Pancreas (tissue), 10 donors: Measurements from ENCODE around the gene CCDC92. TPM values are rescaled to one million over a fixed set of nuclear protein-coding genes. Genes with fewer than 3 reads are reported as not detected.

Source experiments
- ATAC-seq, 4 donors: fragments of 200-7000 bp; cut with Tn5 transposase; one replicate each; pipeline versions ENCODE4 v1.8.0 to v1.9.1; 2020; ENCODE audit warnings: mild to moderate bottlenecking in 4 of 4, moderate library complexity in 4 of 4
- DNase-seq, 6 donors: peaks; one replicate each; pipeline ENCODE4 v3.0.0-alpha.2; 2020
- FAIRE-seq: peaks from 2 replicates; lab custom pipeline; 2012; peaks lifted over from hg19 to GRCh38; lab: Jason Lieb, UNC
- H3K27ac ChIP-seq, 4 donors: fragments of 200-600 bp; sonication (generic); 1 replicate in 3 of 4; 2 replicates in 1 of 4; pipeline versions ENCODE4 v1.5.0 to v1.8.0; 2020
- H3K27me3 ChIP-seq, 4 donors: fragments of 200-600 bp; one replicate each; pipeline ENCODE4 v1.8.0; 2021
- H3K36me3 ChIP-seq, 3 donors: fragments of 200-600 bp; sonication (generic) in 1 of 3; one replicate each; pipeline versions ENCODE4 v1.5.0 to v1.8.0; 2020 to 2021
- H3K4me1 ChIP-seq, 3 donors: fragments of 200-600 bp; one replicate each; pipeline ENCODE4 v1.8.0; 2021
- H3K4me3 ChIP-seq, 4 donors: fragments of 200-600 bp; sonication (generic) in 2 of 4; one replicate each; pipeline versions ENCODE4 v1.5.0 to v1.8.0; 2020 to 2021
- H3K9me3 ChIP-seq, 4 donors: fragments of 200-600 bp; one replicate each; pipeline ENCODE4 v1.8.0; 2021
- WGBS, 2 donors: extraction: QIAGEN DNeasy Blood & Tissue Kit; methylation state at CpG; one replicate each; pipeline ENCODE4 v1.1.7; 2013; 5-methylcytosine and 5-hydroxymethylcytosine counted together
- intact Hi-C, 3 donors: fragments of 100-400 bp; cut with DNase I; formaldehyde crosslinking; loops; one replicate each; pipeline versions ENCODE4 v1.11.1 to v1.14.2; 2022
- polyA plus RNA-seq, 2 donors: library from polyadenylated mRNA; stranded (reverse); fragments of 200-250 nt; gene quantifications; one replicate each; pipeline ENCODE4 v1.2.3, GENCODE V29; 2013
- total RNA-seq, 6 donors: library from RNA; stranded (reverse); fragmentation: NEBNext Ultra II Directional in 4 of 6; extraction: Animal tissue kit (Norgen Biotek cat#: 25700) in 4 of 6; gene quantifications; one replicate each; pipeline versions ENCODE4 v1.2.1 to v1.2.4, GENCODE V29; 2021 to 2023
- TF ChIP-seq, protein P1 (sequence below), 4 donors: fragments of 200-600 bp; sonication (generic) in 3 of 4; IDR thresholded peaks; one replicate each; pipeline versions ENCODE4 v1.5.0 to v1.8.0; 2021; ENCODE audit warnings: antibody characterized with exemption in 4 of 4
- donor health status: healthy with polysubstance abuse.
- donor health status: DM: no; HTN: no; CAD: no; lungs with moderate emphysema.
- donor health status: DM: no; HTN: no; CAD: no.
- donor health status: control.
- donor health status: control.
- donor health status: Bipolar disorder and iron deficiency.
- donor health status: DM: yes; HTN: yes; CAD: no.
- donor health status: DM: no; HTN: no; CAD: no.
- donor health status: DM: no; HTN: no; CAD: no.
- donor health status: DM: yes; HTN: yes; CAD: no.

Gene CCDC92
- total and polyA plus RNA-seq, 8 donors = 9.2 to 29.4 (median 12.0) TPM

DNA sequence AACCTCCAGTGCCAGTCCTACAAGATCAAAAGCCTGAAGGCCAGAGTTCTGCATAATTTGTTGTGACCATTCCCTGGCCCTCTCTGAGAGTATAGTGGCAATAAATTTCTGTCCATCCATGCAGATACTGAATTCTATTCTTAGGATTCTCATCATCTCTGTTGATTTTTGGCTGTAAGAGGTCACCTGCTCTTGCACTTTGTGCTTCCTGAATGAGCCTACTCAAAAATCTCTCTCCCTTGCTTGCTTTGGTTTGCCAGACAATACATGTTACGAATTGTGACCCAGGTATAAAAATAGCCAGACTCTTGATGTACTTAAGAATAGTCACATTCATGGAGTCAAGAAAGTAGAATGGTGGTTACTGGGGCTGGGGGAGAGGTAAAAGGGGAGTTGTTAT lies 17.1 kb upstream of the CCDC92 start:
- intact Hi-C loops = loop anchor here in 1 of 3 donors (10.0 kb wide), 1 partner anchor 85 kb away; no protein-coding TSS in a partner anchor
- FAIRE-seq (no peak), DNase-seq (no peak), ATAC-seq (no peak)
- Histone ChIP-seq H3K4me3 (no peak overlapping the region), H3K36me3 (no peaks in the 10 kb centered on the region), H3K27me3 (no peaks in the 10 kb centered on the region), H3K4me1 (peaks cover 9 to 60% (median 36%) of the 10 kb centered on the region in 3 donors), H3K9me3 (no peaks in the 10 kb centered on the region), H3K27ac (peak overlapping the region in 3 of 4 donors; percentile 4 to 63 (median 23))
- TF ChIP-seq, protein P1, sequence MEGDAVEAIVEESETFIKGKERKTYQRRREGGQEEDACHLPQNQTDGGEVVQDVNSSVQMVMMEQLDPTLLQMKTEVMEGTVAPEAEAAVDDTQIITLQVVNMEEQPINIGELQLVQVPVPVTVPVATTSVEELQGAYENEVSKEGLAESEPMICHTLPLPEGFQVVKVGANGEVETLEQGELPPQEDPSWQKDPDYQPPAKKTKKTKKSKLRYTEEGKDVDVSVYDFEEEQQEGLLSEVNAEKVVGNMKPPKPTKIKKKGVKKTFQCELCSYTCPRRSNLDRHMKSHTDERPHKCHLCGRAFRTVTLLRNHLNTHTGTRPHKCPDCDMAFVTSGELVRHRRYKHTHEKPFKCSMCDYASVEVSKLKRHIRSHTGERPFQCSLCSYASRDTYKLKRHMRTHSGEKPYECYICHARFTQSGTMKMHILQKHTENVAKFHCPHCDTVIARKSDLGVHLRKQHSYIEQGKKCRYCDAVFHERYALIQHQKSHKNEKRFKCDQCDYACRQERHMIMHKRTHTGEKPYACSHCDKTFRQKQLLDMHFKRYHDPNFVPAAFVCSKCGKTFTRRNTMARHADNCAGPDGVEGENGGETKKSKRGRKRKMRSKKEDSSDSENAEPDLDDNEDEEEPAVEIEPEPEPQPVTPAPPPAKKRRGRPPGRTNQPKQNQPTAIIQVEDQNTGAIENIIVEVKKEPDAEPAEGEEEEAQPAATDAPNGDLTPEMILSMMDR (IDR thresholded peaks at IDR 0.05) = no peak
- WGBS, 2 donors = 78 to 81% methylated on average over 1 of the region's 1 CpG

DNA sequence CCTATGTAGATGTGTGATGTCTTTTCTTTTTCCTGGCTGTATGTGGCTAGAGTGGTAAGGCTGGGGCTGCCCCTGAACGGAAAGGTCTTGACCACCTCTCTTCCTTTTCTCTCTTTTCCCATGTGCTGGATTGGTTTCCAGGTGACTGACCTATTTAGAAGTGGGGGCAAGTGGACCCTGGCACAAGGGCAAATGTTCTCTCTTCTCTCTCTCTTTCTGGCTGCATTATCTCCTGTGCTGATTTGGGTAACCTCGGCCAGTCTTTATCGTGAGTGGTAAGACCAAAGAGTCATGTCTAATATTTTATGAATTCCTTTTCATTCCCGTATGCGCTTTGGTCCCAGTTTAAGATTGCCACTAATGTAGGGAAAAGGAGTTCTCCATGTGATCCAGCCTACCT lies 16.5 kb upstream of the CCDC92 start:
- intact Hi-C loops = loop anchor here in 1 of 3 donors (10.0 kb wide), 1 partner anchor 84 kb away; no protein-coding TSS in a partner anchor
- DNase-seq = no peak
- Histone ChIP-seq H3K27me3 (no peaks in the 10 kb centered on the region), H3K9me3 (no peaks in the 10 kb centered on the region), H3K36me3 (no peaks in the 10 kb centered on the region), H3K27ac (peak overlapping the region in 1 of 4 donors; percentile 63), H3K4me1 (peaks cover 9 to 56% (median 36%) of the 10 kb centered on the region in 3 donors), H3K4me3 (no peak overlapping the region)
- TF ChIP-seq, protein P1 (IDR thresholded peaks at IDR 0.05) = no peak
- WGBS, 2 donors = 71 to 77% methylated on average over 5 of the region's 5 CpGs
- ATAC-seq = no peak
- no peak for FAIRE-seq

DNA sequence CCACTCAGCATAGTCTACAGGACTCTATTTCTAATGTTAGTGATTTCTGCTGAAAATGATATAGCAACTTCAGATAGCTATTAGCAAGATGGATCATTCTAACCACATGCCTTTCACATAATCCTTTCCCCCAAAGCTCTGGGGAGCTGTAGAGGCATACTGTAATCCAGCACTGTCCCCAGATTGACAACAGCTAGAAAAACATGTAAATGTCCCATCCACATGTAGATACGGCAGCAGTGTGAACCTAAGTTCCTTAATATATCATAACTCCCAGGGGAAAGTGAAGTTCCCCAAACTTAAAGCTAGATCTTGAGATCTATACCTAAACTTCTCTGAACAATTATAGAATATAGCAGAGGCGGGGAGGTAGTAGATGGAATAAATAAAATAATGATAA lies 14.4 kb upstream of the CCDC92 start:
- no peaks in the 10 kb centered on the region for H3K27me3 ChIP-seq
- H3K4me3 ChIP-seq = no peak overlapping the region
- 73 to 77% methylated on average over 2 of the region's 2 CpGs for WGBS, 2 donors
- peaks cover 9 to 35% (median 31%) of the 10 kb centered on the region in 3 donors for H3K4me1 ChIP-seq
- H3K9me3 ChIP-seq = no peaks in the 10 kb centered on the region
- ATAC-seq (no peak), FAIRE-seq (no peak), DNase-seq (no peak)
- no peak overlapping the region for H3K27ac ChIP-seq
- intact Hi-C loops = loop anchor here in 1 of 3 donors (10.0 kb wide), 1 partner anchor 82 kb away; no protein-coding TSS in a partner anchor
- H3K36me3 ChIP-seq = no peaks in the 10 kb centered on the region
- TF ChIP-seq, protein P1 (IDR thresholded peaks at IDR 0.05) = no peak

DNA sequence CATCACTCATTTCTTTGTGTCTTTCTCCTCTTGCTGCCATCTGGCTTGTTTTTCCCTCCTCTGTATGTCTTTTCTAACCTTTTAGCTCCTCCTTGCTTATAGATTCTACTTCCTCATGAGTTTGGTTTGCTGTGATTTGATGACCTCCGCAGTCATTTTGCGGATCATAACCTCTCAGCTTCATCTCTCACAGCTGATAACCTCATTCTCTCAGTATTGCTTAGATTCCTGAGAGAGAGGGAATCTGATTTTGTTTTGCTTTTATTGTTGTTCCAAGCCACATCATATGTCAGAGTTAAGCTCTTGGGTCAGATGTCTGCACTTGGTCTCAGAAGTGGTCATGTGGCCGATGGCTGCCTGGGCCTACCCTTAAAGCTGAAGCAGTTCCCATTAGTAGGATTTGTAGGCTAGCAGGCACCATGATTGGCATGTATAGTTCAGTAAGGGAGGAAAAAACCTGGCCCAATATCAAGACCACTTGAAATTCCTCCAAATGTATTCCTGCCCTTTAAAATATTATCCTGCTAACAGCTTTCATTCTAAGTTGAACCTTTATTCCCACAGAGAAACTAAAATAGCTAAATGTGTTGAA lies 13.8 kb upstream of the CCDC92 start:
- intact Hi-C loops = loop anchor here in 1 of 3 donors (10.0 kb wide), 1 partner anchor 82 kb away; no protein-coding TSS in a partner anchor
- FAIRE-seq (no peak), ATAC-seq (no peak)

More for the DNA sequence above, 13.8 kb upstream of the CCDC92 start:
- no peaks in the 10 kb centered on the region for H3K27me3 ChIP-seq
- no peaks in the 10 kb centered on the region for H3K36me3 ChIP-seq
- no peak overlapping the region for H3K27ac ChIP-seq
- WGBS, 2 donors = 63 to 73% methylated on average over 3 of the region's 3 CpGs
- no peak overlapping the region for H3K4me3 ChIP-seq
- TF ChIP-seq, protein P1 (IDR thresholded peaks at IDR 0.05) = no peak
- no peak for DNase-seq
- H3K4me1 ChIP-seq = peaks cover 9 to 31% (median 30%) of the 10 kb centered on the region in 3 donors
- no peaks in the 10 kb centered on the region for H3K9me3 ChIP-seq
